ENCODE measurements around the gene SYNRG.

The SYNRG gene

GRCh38 chr17:37488607-37489196 lies 120.5 kb downstream of the SYNRG start:
- Histone ChIP-seq H3K27me3 (ENCODE audit: insufficient read depth, low read length) (no peaks in the 10 kb centered on the region), H3K4me1 (ENCODE audit: control insufficient read depth in 1 of 2, insufficient read depth in 2 of 2, low read length in 2 of 2) (peaks cover 5 to 12% of the 10 kb centered on the region in 2 experiments), H4K8ac (ENCODE audit: low read depth, low read length) (no peak overlapping the region), H3K9ac (ENCODE audit: low read length) (peak overlapping the region; percentile 75), H3K79me1 (ENCODE audit: low read length) (peaks cover 15% of the 10 kb centered on the region), H3K4ac (ENCODE audit: low read depth, low read length) (no peak overlapping the region), H2AK5ac (ENCODE audit: low read length) (no peak overlapping the region), H3K9me3 (ENCODE audit: insufficient read depth, low read depth, low read length) (no peaks in the 10 kb centered on the region), H3K79me2 (ENCODE audit: control insufficient read depth, insufficient read depth, low read length, poor library complexity) (peaks cover 6% of the 10 kb centered on the region), H3K14ac (ENCODE audit: low read length) (peak overlapping the region; percentile 77), H3K4me3 (ENCODE audit: low read depth, low read length) (peak overlapping the region; percentile 81), H2AFZ (ENCODE audit: insufficient read depth, low read length, poor library complexity) (no peak overlapping the region), H2BK5ac (ENCODE audit: low read depth, low read length, poor library complexity) (no peak overlapping the region), H3K36me3 (ENCODE audit: control insufficient read depth in 1 of 2, insufficient read depth in 2 of 2, low read length in 2 of 2) (no peaks in the 10 kb centered on the region), H2BK12ac (ENCODE audit: low read length) (no peak overlapping the region), H4K91ac (ENCODE audit: low read depth, low read length) (peak overlapping the region; percentile 83), H3K27ac (ENCODE audit: low read depth, low read length) (peak overlapping the region; percentile 91), H3K4me2 (ENCODE audit: low read length) (peak overlapping the region; percentile 97), H3K23ac (ENCODE audit: low read length) (no peak overlapping the region), H4K12ac (ENCODE audit: low read depth, low read length) (no peak overlapping the region), H2BK120ac (ENCODE audit: insufficient read depth, low read length, poor library complexity) (no peak overlapping the region), H3K18ac (ENCODE audit: low read length) (peak overlapping the region; percentile 91)
- WGBS (ENCODE audit: extremely low coverage, insufficient coverage, insufficient read length) = no CpG with 5 or more reads among the region's 25 CpGs
- peak; percentile 95 to 97 for DNase-seq

GRCh38 chr17:37488009-37488604 lies 121.1 kb downstream of the SYNRG start:
- Histone ChIP-seq H3K14ac (ENCODE audit: low read length) (no peak overlapping the region), H3K9ac (ENCODE audit: low read length) (no peak overlapping the region), H4K8ac (ENCODE audit: low read depth, low read length) (no peak overlapping the region), H3K79me1 (ENCODE audit: low read length) (peaks cover 15% of the 10 kb centered on the region), H2AFZ (ENCODE audit: insufficient read depth, low read length, poor library complexity) (no peak overlapping the region), H4K91ac (ENCODE audit: low read depth, low read length) (no peak overlapping the region), H3K9me3 (ENCODE audit: insufficient read depth, low read depth, low read length) (no peaks in the 10 kb centered on the region), H3K27ac (ENCODE audit: low read depth, low read length) (peak overlapping the region; percentile 60), H3K4ac (ENCODE audit: low read depth, low read length) (no peak overlapping the region), H3K18ac (ENCODE audit: low read length) (no peak overlapping the region), H3K4me1 (ENCODE audit: control insufficient read depth in 1 of 2, insufficient read depth in 2 of 2, low read length in 2 of 2) (peaks cover 5 to 12% of the 10 kb centered on the region in 2 experiments), H3K79me2 (ENCODE audit: control insufficient read depth, insufficient read depth, low read length, poor library complexity) (peaks cover 6% of the 10 kb centered on the region), H2AK5ac (ENCODE audit: low read length) (no peak overlapping the region), H3K23ac (ENCODE audit: low read length) (no peak overlapping the region), H2BK5ac (ENCODE audit: low read depth, low read length, poor library complexity) (no peak overlapping the region), H3K4me2 (ENCODE audit: low read length) (peak overlapping the region; percentile 97), H2BK12ac (ENCODE audit: low read length) (no peak overlapping the region), H3K4me3 (ENCODE audit: low read depth, low read length) (no peak overlapping the region), H3K36me3 (ENCODE audit: control insufficient read depth in 1 of 2, insufficient read depth in 2 of 2, low read length in 2 of 2) (no peaks in the 10 kb centered on the region), H3K27me3 (ENCODE audit: insufficient read depth, low read length) (no peaks in the 10 kb centered on the region), H4K12ac (ENCODE audit: low read depth, low read length) (no peak overlapping the region), H2BK120ac (ENCODE audit: insufficient read depth, low read length, poor library complexity) (no peak overlapping the region)
- peak; percentile 92 to 93 for DNase-seq
- 100% methylated on average over 2 of the region's 7 CpGs for WGBS (ENCODE audit: extremely low coverage, insufficient coverage, insufficient read length)

GRCh38 chr17:37485938-37486570 lies 123.2 kb downstream of the SYNRG start:
- H3K4me1 ChIP-seq (ENCODE audit: control insufficient read depth in 1 of 2, insufficient read depth in 2 of 2, low read length in 2 of 2) = peaks cover 3 to 14% of the 10 kb centered on the region in 2 experiments
- H3K36me3 ChIP-seq (ENCODE audit: control insufficient read depth in 1 of 2, insufficient read depth in 2 of 2, low read length in 2 of 2) = no peaks in the 10 kb centered on the region
- no peak overlapping the region for H2BK5ac ChIP-seq (ENCODE audit: low read depth, low read length, poor library complexity)
- peaks cover 12% of the 10 kb centered on the region for H3K79me1 ChIP-seq (ENCODE audit: low read length)
- H3K9me3 ChIP-seq (ENCODE audit: insufficient read depth, low read depth, low read length) = no peaks in the 10 kb centered on the region
- H2BK12ac ChIP-seq (ENCODE audit: low read length) = no peak overlapping the region
- no peak overlapping the region for H3K14ac ChIP-seq (ENCODE audit: low read length)
- no peak overlapping the region for H4K8ac ChIP-seq (ENCODE audit: low read depth, low read length)
- H3K79me2 ChIP-seq (ENCODE audit: control insufficient read depth, insufficient read depth, low read length, poor library complexity) = peaks cover 5% of the 10 kb centered on the region
- H4K91ac ChIP-seq (ENCODE audit: low read depth, low read length) = no peak overlapping the region
- no peak overlapping the region for H2BK120ac ChIP-seq (ENCODE audit: insufficient read depth, low read length, poor library complexity)
- no peak overlapping the region for H3K4me3 ChIP-seq (ENCODE audit: low read depth, low read length)
- no peak overlapping the region for H2AK5ac ChIP-seq (ENCODE audit: low read length)
- no peak overlapping the region for H3K4me2 ChIP-seq (ENCODE audit: low read length)
- no peak overlapping the region for H3K23ac ChIP-seq (ENCODE audit: low read length)
- H2AFZ ChIP-seq (ENCODE audit: insufficient read depth, low read length, poor library complexity) = no peak overlapping the region
- no peak overlapping the region for H3K18ac ChIP-seq (ENCODE audit: low read length)
- no peak for DNase-seq
- H3K27ac ChIP-seq (ENCODE audit: low read depth, low read length) = no peak overlapping the region
- no CpG with 5 or more reads among the region's 1 CpG for WGBS (ENCODE audit: extremely low coverage, insufficient coverage, insufficient read length)
- no peak overlapping the region for H3K4ac ChIP-seq (ENCODE audit: low read depth, low read length)
- H3K27me3 ChIP-seq (ENCODE audit: insufficient read depth, low read length) = no peaks in the 10 kb centered on the region
- H3K9ac ChIP-seq (ENCODE audit: low read length) = no peak overlapping the region
- H4K12ac ChIP-seq (ENCODE audit: low read depth, low read length) = no peak overlapping the region

- WGBS (ENCODE audit: extremely low coverage, insufficient coverage, insufficient read length) = no CpG with 5 or more reads among the region's 5 CpGs
- H4K8ac ChIP-seq (ENCODE audit: low read depth, low read length) = no peak overlapping the region
Observed at GRCh38 chr17:37483311-37484039, 125.7 kb downstream of the SYNRG start.

More at GRCh38 chr17:37483311-37484039, 125.7 kb downstream of the SYNRG start:
- H3K14ac ChIP-seq (ENCODE audit: low read length) = no peak overlapping the region
- H2AFZ ChIP-seq (ENCODE audit: insufficient read depth, low read length, poor library complexity) = no peak overlapping the region
- peaks cover 0 to 16% of the 10 kb centered on the region in 2 experiments for H3K4me1 ChIP-seq (ENCODE audit: control insufficient read depth in 1 of 2, insufficient read depth in 2 of 2, low read length in 2 of 2)
- no peak overlapping the region for H3K4me3 ChIP-seq (ENCODE audit: low read depth, low read length)
- H3K36me3 ChIP-seq (ENCODE audit: control insufficient read depth in 1 of 2, insufficient read depth in 2 of 2, low read length in 2 of 2) = peaks cover 0 to 2% of the 10 kb centered on the region in 2 experiments
- H3K9me3 ChIP-seq (ENCODE audit: insufficient read depth, low read depth, low read length) = no peaks in the 10 kb centered on the region
- H3K4ac ChIP-seq (ENCODE audit: low read depth, low read length) = no peak overlapping the region
- no peaks in the 10 kb centered on the region for H3K79me2 ChIP-seq (ENCODE audit: control insufficient read depth, insufficient read depth, low read length, poor library complexity)
- no peak overlapping the region for H2AK5ac ChIP-seq (ENCODE audit: low read length)
- H3K9ac ChIP-seq (ENCODE audit: low read length) = no peak overlapping the region
- H3K79me1 ChIP-seq (ENCODE audit: low read length) = peaks cover 2% of the 10 kb centered on the region
- no peak overlapping the region for H2BK5ac ChIP-seq (ENCODE audit: low read depth, low read length, poor library complexity)
- H3K23ac ChIP-seq (ENCODE audit: low read length) = no peak overlapping the region
- no peak for DNase-seq
- H2BK12ac ChIP-seq (ENCODE audit: low read length) = no peak overlapping the region
- no peak overlapping the region for H3K27ac ChIP-seq (ENCODE audit: low read depth, low read length)
- no peak overlapping the region for H3K18ac ChIP-seq (ENCODE audit: low read length)
- H4K91ac ChIP-seq (ENCODE audit: low read depth, low read length) = no peak overlapping the region
- H3K27me3 ChIP-seq (ENCODE audit: insufficient read depth, low read length) = no peaks in the 10 kb centered on the region
- no peak overlapping the region for H4K12ac ChIP-seq (ENCODE audit: low read depth, low read length)
- H3K4me2 ChIP-seq (ENCODE audit: low read length) = no peak overlapping the region
- no peak overlapping the region for H2BK120ac ChIP-seq (ENCODE audit: insufficient read depth, low read length, poor library complexity)
